Ascending aorta (tissue), 2 donors: Measurements from ENCODE around the gene ROBO4. TPM values are rescaled to one million over a fixed set of nuclear protein-coding genes. Genes with fewer than 3 reads are reported as not detected.

ENCODE experiments used
- DNase-seq, 2 donors: peaks; one replicate each; pipeline ENCODE4 v3.0.0-alpha.2; 2019; ENCODE audit warnings: low spot score in 2 of 2
- H3K27ac ChIP-seq, 2 donors: fragments of 200-600 bp; sonication (generic); one replicate each; pipeline ENCODE4 v1.5.1; 2016 to 2017; ENCODE audit warnings: mild to moderate bottlenecking in 1 of 2
- H3K27me3 ChIP-seq: fragments of 200-600 bp; sonication (generic); one replicate; pipeline ENCODE4 v1.5.1; 2017
- H3K36me3 ChIP-seq, 2 donors: fragments of 200-600 bp; sonication (generic); one replicate each; pipeline ENCODE4 v1.5.1; 2016
- H3K4me1 ChIP-seq, 2 donors: fragments of 200-600 bp; sonication (generic); one replicate each; pipeline ENCODE4 v1.5.1; 2016 to 2017; ENCODE audit warnings: mild to moderate bottlenecking in 1 of 2
- H3K4me3 ChIP-seq, 2 donors: fragments of 200-600 bp; sonication (generic); one replicate each; pipeline ENCODE4 v1.5.1; 2016 to 2017; ENCODE audit warnings: mild to moderate bottlenecking in 1 of 2
- H3K9me3 ChIP-seq, 2 donors: fragments of 200-600 bp; sonication (generic); one replicate each; pipeline ENCODE4 v1.5.1; 2016
- intact Hi-C: fragments of 100-400 bp; cut with DNase I; formaldehyde crosslinking; loops from one replicate; pipeline ENCODE4 v1.15.1; 2023
- total RNA-seq: library from RNA; depleted of rRNA; stranded (reverse); fragments of >200 nt; gene quantifications from one replicate; pipeline ENCODE4 v1.1.0, GENCODE V29; 2016
- TF ChIP-seq, protein P1 (sequence below), 3 experiments: fragments of 200-600 bp in 2 of 3; fragments of 450-650 bp in 1 of 3; sonication (generic) in 2 of 3; IDR thresholded peaks; one replicate each; pipeline ENCODE4 v1.5.1; 2016 to 2019; ENCODE audit warnings: antibody characterized with exemption in 3 of 3, mild to moderate bottlenecking in 1 of 3, moderate library complexity in 1 of 3

Gene ROBO4
- total RNA-seq, 1 donor from 2014 or later: 51.5 TPM

DNA sequence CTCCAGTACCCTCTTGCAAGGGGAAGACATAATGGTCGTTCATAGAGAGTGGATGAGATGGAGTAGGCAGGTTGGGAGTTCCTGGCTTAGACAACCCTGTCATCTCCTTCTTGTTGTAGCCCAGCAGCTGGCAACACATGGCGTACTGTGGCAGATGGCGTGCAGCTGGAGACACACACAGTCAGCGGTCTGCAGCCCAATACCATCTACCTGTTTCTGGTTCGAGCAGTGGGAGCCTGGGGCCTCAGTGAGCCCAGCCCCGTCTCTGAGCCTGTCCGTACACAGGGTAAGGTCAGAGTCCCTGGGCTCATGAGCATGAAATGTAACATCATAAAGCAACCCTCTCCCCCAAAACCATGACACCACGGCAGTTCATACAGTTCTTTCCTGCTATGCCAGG, 23.7 kb downstream of the ROBO4 start:
- TF ChIP-seq, protein P1, sequence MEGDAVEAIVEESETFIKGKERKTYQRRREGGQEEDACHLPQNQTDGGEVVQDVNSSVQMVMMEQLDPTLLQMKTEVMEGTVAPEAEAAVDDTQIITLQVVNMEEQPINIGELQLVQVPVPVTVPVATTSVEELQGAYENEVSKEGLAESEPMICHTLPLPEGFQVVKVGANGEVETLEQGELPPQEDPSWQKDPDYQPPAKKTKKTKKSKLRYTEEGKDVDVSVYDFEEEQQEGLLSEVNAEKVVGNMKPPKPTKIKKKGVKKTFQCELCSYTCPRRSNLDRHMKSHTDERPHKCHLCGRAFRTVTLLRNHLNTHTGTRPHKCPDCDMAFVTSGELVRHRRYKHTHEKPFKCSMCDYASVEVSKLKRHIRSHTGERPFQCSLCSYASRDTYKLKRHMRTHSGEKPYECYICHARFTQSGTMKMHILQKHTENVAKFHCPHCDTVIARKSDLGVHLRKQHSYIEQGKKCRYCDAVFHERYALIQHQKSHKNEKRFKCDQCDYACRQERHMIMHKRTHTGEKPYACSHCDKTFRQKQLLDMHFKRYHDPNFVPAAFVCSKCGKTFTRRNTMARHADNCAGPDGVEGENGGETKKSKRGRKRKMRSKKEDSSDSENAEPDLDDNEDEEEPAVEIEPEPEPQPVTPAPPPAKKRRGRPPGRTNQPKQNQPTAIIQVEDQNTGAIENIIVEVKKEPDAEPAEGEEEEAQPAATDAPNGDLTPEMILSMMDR (IDR thresholded peaks at IDR 0.05): no peak
- H3K27me3 ChIP-seq: no peaks in the 10 kb centered on the region

DNA sequence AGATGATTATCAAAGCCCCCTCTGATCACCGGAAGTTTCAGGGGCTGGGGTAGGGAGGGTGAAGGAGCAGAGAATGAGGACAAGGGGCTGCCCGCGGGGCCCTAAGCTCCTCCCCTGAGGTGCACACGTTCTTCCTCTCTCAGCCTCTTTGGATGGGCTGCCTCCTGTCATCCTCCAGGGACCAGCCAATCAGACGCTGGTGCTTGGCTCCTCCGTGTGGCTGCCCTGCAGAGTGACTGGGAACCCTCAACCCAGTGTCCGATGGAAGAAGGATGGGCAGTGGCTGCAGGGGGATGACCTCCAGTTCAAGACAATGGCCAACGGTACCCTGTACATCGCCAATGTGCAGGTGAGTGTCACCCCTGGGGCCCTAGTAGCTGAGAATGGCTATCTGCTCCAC, 24.9 kb downstream of the ROBO4 start:
- H3K4me3 ChIP-seq: no peak overlapping the region
- no peak overlapping the region for H3K27ac ChIP-seq
- peaks cover 3 to 9% of the 10 kb centered on the region in 2 donors for H3K4me1 ChIP-seq
- intact Hi-C loops: no loop called here
- H3K27me3 ChIP-seq: no peaks in the 10 kb centered on the region
- TF ChIP-seq, protein P1 (IDR thresholded peaks at IDR 0.05): no peak
- DNase-seq: peak in 1 of 2 donors; percentile 53
- no peaks in the 10 kb centered on the region for H3K36me3 ChIP-seq
- H3K9me3 ChIP-seq: no peaks in the 10 kb centered on the region

More for the DNA sequence above, 23.7 kb downstream of the ROBO4 start:
- Histone ChIP-seq H3K4me3 (no peak overlapping the region), H3K36me3 (no peaks in the 10 kb centered on the region), H3K27ac (no peak overlapping the region), H3K9me3 (no peaks in the 10 kb centered on the region), H3K4me1 (peaks cover 3 to 7% of the 10 kb centered on the region in 2 donors)
- intact Hi-C loops: no loop called here
- DNase-seq: peak in 1 of 2 donors; percentile 45

DNA sequence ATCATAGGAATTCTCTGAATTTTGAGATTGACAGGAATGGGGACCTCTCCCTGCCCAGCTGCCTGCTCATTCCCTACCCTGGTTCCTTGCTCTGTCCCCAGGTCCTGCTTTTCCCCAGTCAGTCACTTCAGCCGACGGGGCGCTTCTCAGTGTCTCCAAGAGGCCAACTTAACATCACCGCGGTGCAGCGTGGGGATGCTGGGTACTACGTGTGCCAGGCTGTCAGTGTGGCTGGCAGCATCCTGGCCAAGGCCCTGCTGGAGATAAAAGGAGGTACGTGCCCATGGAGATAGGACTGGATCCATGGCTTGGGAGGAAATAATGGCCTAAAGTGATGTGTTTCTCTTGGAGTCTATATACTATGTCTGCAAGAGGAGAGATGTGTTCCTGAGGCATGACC, 25.4 kb downstream of the ROBO4 start:
- Histone ChIP-seq H3K4me1 (peaks cover 3 to 7% of the 10 kb centered on the region in 2 donors), H3K4me3 (no peak overlapping the region), H3K27ac (no peak overlapping the region), H3K27me3 (no peaks in the 10 kb centered on the region), H3K9me3 (no peaks in the 10 kb centered on the region), H3K36me3 (no peaks in the 10 kb centered on the region)
- intact Hi-C loops: no loop called here
- peak in 1 of 2 donors; percentile 44 for DNase-seq
- TF ChIP-seq, protein P1 (IDR thresholded peaks at IDR 0.05): no peak

DNA sequence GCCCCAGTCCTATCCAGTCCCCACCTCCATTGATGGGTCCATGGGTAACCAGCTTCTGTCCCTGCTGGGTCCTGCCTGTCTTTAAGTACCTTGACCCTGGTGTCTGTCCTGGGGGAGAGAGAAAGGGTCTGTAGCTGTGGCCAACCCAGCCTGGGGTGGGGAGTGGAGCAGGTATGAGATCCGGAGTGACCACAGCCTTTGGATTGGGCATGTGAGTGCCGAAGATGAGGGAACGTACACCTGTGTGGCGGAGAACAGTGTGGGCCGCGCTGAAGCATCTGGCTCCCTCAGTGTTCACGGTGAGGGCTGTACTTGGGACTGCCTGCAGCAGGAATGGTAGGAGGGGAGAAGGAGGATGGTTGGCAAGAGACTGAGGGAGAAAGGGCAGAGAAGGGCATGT, 27.2 kb downstream of the ROBO4 start:
- H3K27me3 ChIP-seq: peaks cover 15% of the 10 kb centered on the region
- no peaks in the 10 kb centered on the region for H3K9me3 ChIP-seq
- DNase-seq: no peak
- peaks cover under 1 to 11% of the 10 kb centered on the region in 2 donors for H3K4me1 ChIP-seq
- no peaks in the 10 kb centered on the region for H3K36me3 ChIP-seq
- no peak overlapping the region for H3K4me3 ChIP-seq
- intact Hi-C loops: no loop called here
- TF ChIP-seq, protein P1 (IDR thresholded peaks at IDR 0.05): no peak
- H3K27ac ChIP-seq: no peak overlapping the region

DNA sequence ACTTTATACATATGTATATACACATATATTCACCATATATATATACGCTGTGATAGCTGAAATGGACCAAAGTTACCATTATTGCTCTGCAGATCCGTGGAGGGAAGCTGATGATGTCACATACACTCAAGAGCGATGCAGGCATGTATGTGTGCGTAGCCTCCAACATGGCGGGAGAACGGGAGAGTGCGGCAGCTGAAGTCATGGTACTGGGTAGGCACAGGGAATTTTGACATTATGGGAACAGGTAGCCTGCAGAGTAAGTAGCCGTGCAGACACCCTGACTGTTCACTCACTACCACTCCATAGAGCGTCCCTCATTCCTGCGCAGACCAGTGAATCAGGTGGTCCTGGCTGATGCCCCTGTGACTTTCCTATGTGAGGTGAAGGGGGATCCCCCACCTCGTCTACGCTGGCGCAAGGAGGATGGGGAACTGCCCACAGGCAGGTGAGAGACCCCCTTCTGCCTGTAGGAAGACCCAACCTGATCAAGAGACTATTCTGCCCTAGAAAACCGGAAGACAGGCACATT, 27.7 kb downstream of the ROBO4 start:
- no peak overlapping the region for H3K27ac ChIP-seq
- H3K36me3 ChIP-seq: no peaks in the 10 kb centered on the region
- H3K9me3 ChIP-seq: no peaks in the 10 kb centered on the region
- H3K4me3 ChIP-seq: no peak overlapping the region
- DNase-seq: no peak
- peaks cover 4 to 14% of the 10 kb centered on the region in 2 donors for H3K4me1 ChIP-seq
- peaks cover 17% of the 10 kb centered on the region for H3K27me3 ChIP-seq
- TF ChIP-seq, protein P1 (IDR thresholded peaks at IDR 0.05): no peak
- intact Hi-C loops: no loop called here

DNA sequence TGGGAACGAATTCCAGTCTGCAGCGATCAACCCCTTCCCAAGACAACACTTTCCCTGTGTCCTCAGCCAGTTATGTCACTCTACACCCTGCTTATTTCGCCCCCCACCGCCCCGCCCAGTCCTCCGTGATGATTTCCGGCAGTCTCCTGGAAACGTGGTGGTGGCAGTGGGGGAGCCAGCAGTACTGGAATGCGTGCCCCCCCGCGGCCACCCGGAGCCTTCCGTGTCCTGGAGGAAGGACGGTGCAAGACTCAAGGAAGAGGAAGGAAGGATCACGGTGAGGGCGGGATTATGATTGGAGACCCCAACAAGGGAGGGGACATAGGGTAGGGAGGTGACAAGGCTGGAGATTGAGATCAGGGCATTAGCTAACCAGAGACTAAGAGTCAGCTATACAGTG, 28.3 kb downstream of the ROBO4 start:
- no peaks in the 10 kb centered on the region for H3K36me3 ChIP-seq
- no peak for DNase-seq
- intact Hi-C loops: no loop called here
- TF ChIP-seq, protein P1 (IDR thresholded peaks at IDR 0.05): no peak
- no peak overlapping the region for H3K4me3 ChIP-seq
- no peaks in the 10 kb centered on the region for H3K9me3 ChIP-seq
- peaks cover 17% of the 10 kb centered on the region for H3K27me3 ChIP-seq
- peaks cover 4 to 14% of the 10 kb centered on the region in 2 donors for H3K4me1 ChIP-seq
- H3K27ac ChIP-seq: no peak overlapping the region
